Endometrial microvascular endothelial cells (primary cell): Measurements from ENCODE around the gene PIEZO1. TPM values are rescaled to one million over a fixed set of nuclear protein-coding genes. Genes with fewer than 3 reads are reported as not detected.

Experiments used
- in situ Hi-C: cut with HindIII; loops from 2 replicates; pipeline ENCODE4 v1.10.0; 2017; ENCODE audit warnings: low sequenced_read_pairs, low pct_unique_long_range_greater_than_20kb; ENCODE audit errors: inconsistent ontology term
- total RNA-seq: library from RNA; depleted of rRNA; stranded (reverse); fragments of >200 nt; gene quantifications from one replicate; pipeline ENCODE4 v1.2.3, GENCODE V29; 2015; ENCODE audit errors: inconsistent ontology term

The PIEZO1 gene
- total RNA-seq, 1 donor from 2014 or later = 383 TPM

DNA sequence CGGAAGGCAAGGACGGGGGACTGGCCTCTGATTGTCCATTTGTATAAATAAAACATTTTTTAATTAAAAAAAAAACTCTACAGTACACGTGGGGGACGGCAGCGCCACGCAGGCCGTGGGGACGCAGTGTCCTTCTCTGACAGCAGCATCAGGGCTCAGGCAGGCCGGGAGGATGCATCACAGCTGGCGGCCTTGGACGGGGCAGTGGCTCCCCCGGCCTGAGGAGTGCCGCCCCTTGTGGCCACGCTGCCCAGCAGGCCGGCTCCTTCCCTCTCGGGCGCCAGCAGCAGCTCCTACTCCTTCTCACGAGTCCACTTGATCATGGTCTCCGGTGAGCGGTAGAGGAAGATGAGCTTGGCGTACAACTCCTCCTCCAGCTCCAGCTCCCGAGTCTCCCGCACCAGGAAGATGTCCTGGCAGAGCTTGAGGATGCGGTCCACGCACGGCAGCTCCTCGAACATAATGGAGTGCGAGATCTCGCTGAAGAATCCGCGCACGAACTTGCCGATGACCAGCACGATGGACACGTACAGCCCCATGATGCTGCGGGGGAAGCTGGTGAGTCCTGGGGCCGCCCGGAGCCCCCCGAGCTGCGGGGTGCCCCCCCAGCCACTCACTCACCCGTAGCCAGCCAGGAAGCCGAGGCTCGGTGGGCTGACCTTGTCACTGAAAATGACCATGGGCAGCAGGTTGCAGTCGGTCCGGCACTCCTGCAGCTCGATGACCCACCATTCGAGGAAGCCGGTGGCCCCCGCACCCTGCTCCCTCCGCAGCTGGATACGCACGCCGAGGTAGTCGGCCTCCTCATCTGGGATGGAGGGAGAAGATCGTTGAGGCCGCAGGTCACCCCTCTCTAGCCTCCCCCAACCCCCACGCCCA, 69.5 kb downstream of the PIEZO1 start:
- in situ Hi-C loops = no loop called here

DNA sequence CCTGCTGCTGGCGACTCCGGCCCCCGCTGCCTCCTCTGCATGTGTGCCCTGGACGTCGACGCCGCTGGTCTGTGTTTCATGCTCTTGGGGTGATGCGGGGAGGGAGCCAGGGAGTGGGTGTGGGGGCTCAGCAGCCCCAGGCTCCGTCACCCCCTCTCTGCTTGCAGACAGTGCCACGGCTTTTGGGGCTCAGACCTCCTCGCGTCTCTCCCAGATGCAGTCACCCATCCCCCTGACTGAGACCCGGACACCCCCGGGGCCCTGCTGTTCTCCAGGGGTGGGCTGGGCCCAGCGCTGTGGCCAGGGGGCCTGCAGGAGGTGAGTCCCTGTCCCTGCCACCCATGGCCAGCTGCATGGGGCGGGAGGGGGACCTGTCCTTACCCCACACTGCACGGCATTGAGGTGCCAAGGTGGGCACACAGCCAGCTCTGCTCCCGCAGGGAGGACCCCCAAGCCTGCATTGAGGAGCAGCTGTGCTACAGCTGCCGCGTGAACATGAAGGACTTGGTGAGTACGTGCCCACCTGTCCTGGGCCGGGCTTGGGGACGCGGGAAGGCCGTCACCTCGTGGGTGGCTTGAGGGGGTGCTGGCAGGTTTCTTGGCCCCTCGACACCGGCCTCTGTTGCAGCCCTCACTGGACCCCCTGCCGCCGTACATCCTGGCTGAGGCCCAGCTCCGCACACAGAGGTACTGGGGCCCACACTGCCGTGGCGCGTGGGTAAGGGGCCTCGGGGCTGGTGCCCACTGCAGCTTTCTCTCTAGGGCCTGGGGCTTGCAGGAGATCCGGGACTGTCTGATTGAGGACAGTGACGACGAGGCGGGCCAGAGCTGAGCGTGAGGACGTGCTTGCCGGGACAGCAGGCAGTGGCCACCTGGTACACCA, 70.4 kb downstream of the PIEZO1 start:
- in situ Hi-C loops = no loop called here

DNA sequence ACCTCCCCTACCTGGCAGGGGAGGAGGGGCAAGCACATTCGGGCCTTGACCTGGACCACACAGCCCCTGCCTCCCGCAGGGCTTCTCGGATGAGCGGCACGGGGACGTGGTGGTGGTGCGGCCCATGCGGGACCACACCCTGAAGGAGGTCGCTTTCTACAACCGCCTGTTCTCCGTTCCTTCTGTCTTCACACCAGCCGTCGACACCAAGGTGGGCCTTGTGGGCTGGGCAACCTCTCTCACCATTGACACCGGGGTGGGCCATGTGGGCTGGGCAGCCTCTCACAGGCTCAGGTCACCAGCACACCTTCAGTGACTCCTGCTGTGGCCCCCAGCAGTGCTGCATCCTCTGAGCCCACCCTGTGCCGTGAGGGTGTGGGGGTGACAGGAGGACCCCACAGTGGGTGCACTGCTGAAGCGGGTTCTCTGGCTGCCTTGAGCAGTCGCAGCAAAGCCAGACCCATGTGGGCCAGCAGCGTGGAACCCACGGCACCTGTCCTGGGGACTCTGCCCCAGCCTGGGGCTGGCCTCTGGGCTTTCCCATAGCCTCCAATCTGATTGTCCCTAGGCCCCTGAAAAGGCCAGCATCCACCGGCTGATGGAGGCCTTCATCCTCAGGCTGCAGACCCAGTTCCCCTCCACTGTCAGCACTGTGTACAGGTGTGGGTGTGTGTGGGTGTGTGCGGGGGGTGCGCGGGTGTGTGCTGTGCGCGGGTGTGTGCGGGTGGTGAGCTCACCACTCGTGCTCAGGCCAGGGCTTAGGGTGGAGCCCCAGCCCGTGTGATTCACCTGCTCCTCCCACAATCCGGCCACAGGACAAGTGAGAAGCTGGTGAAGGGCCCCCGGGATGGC, 71.2 kb downstream of the PIEZO1 start:
- in situ Hi-C loops = no loop called here

DNA sequence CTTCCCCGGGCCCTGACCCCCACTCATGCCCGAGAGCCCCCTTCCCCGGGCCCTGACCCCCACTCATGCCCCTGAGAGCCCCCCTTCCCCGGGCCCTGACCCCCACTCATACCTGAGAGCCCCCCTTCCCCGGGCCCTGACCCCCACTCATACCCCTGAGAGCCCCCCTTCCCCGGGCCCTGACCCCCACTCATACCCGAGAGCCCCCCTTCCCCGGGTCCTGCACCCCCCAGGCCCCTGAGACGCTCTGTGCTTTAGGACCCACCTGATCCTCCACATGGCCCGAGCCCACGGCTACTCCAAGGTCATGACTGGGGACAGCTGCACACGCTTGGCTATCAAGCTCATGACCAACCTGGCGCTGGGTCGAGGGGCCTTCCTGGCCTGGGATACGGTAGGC, 72.0 kb downstream of the PIEZO1 start:
- in situ Hi-C loops = no loop called here

DNA sequence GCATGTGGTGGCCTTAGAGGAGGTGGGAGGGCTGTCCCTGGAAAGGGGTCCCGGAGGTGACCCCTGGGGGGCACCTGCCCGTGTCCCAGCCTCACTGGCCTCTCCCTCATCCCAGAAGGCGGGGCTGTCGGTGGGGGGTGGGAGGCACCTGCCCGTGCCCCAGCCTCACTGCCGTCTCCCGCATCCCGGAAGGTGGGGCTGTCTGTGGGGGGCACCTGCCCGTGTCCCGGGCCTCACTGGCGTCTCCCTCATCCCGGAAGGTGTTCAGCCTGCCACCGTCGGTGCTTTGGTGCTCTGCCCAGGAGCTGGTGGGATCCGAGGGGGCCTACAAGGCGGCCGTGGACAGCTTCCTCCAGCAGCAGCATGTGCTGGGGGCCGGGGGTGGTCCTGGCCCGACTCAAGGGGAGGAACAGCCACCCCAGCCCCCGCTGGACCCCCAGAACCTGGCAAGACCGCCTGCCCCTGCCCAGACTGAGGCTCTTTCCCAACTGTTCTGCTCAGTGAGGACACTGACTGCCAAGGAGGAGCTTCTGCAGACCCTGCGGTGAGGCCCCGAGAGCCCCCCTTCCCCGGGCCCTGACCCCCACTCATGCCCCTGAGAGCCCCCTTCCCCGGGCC, 72.5 kb downstream of the PIEZO1 start:
- in situ Hi-C loops = no loop called here

DNA sequence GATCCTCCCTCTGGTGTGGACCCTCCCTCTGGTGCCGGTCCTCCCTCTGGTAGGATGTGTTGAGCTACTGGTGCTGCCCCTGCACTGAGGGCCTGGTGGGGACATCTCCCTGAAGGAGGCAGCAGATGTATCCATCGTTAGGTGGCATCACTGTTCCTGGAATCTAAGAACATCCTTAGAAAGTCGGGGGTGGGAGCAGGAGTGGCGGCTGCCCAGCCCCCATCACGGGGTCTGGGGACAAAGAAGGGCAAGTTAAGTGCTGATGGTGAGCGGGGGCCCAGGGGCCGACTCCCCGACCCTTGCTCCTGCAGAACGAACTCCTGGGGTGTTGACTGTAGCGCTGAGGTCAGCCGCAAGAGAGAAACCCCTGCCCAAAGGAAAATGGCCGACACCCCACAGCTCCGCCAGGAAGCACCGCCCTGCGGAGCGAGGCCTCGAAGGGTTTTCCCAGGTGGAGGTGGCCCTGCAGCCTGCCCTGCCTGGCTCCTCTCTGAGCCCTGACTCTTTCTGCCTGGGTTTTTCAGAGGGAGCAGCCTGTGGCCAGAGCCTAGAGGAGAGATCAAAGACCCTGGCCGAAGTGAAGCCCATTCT, 73.2 kb downstream of the PIEZO1 start:
- in situ Hi-C loops = no loop called here

DNA sequence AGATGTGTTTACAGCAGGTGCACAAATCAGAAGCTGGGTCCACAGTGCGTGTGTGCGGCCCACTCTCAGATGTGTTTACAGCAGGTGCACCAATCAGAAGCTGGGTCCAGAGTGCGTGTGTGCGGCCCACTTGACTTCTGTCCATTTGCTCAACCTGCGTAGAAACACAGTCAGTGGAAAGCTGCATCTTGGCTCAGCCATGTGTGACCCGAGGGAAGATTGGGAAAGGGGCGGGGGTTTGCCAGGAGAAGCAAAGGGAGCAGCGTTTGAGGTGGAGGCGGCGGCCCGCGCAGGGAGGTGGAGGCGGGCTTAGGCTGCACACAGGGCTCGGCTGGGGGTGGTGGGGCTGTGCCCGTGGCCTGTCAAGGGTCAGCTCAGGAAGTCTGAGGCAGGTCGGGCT, 74.5 kb downstream of the PIEZO1 start:
- in situ Hi-C loops = no loop called here

DNA sequence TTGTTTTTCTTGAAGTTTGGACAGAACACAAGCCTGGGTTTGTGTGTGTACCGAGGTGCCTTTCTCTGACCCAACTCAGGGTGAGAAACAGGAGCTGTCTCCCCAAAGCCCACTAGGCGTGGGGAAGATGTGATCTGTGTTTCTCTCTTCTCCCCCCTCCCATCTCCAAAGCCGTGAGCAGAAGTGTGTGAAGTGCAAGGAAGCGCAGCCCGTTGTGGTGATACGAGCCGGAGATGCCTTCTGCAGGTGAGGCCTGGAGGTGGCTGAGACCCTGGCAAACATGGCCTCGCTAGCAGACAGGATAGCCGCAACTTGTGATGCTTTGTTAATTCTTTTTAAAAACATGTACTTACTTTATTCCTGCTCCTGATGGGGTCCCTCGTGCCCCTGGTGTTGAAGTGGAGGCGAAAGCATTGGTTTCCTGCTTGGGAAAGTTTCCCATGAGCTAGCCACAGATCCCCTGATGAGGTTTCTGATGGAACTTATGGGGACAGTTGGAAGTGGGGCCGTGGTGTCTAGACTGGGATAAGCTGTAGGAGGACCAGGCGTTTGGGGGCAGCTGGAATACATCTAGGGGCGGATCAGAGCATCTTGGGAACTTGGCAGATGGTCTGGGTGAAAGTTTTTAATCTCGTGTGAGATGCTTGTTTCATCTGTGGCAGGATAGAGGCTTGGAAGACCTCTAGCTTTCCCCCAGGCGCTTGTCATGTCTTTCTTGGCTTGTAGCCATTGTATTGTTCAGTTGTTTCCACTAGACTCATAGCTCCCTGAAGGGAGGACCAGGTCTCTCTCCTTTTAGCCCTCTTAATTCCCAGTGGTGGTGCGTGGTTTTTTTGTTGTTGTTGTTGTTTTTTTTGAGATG, 77.8 kb downstream of the PIEZO1 start:
- in situ Hi-C loops = no loop called here

DNA sequence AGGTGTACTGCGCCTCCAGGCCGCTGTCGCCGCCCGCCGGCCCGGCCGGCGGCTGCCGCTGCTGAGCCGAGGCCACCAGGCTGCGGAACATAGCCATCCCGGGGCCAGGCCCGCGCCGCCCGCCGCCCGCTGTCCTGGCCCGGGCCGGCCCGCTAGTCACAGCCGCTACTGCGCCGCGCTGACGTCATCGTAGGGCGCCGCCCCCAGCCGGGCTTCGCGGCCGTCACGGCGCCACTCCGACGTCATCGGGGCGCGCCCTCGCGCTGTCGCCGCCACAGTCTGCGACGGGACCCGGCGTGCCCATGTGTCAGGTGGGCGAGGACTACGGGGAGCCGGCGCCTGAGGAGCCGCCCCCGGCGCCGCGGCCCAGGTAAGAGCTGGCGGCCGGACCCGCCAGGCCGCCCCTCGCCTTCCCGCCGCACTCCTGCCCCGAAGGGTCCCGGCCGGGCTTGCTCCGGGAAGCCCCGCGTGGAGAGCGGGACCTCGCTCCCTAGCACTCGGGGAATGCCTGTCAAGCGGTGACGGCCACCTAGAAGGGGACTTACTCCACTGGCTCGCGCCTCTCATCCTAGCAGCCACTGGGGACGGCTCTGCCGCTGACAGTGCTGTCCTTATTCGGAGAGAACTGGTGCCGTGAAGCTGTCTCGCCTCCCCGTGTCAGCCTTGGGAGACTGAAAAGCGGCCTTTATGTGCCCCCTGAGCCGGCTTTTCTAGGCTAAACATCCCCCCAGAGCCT, 78.6 kb downstream of the PIEZO1 start, which contains the start of the genes CTU2 and RNF166:
TSS of gene CTU2 (plus strand) at position 275 of the 736 bp plus-strand sequence. CDS start at position 303, 28 bp downstream.
TSS of gene RNF166 (minus strand) at position 180 of the 736 bp plus-strand sequence. CDS start at position 97, 83 bp downstream.
- in situ Hi-C loops = no loop called here

DNA sequence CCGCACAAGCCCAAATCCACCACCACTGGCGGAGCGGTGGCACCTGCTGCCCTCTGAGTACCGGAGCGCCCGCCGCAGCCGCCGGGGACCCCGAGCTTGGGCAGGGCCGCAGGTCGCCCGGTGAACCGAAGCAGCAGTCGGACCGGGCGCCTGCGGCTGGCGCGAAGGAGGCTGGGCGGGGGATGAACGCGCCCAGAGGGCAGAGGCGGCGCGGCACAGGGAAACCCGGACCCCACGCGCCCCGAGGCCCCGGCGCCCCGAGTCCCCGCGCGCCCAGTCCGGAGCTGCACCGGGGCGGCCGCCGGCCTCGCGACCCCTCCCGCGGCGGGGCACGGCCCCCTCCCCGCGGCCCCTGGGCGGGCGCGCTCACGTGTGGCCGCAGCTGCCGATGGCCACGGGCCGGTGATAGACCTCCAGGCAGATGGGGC, 79.2 kb downstream of the PIEZO1 start:
- in situ Hi-C loops = no loop called here

DNA sequence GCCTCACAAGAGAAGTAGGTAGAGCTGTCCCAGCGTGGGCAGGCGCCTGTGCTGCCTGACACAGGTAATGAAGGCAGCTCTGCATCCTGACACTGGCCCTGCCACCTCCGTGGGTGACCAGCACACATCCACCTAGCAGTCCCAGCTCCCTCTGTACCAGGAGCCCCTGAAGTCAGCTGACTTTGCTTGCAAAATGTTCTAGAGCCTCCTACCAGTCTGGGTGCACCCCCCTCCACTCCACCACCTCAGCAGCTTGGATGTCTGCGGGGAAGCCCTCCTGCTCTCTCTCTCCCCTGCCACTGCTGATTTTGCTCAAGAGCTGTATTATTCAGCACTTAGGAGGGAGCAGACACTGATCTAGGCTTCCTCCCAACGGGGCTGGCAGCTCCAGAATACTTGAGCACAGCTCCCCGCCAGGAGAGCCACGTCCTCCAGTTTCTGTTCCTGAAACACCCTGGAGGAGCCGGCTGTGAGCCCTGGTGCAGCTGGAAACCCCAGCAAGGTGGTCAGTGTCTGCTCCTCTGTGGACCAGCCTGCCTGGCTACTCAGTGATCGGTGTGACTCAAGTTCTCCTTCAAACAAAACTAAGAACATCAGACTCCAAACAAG, 79.8 kb downstream of the PIEZO1 start:
- in situ Hi-C loops = no loop called here

DNA sequence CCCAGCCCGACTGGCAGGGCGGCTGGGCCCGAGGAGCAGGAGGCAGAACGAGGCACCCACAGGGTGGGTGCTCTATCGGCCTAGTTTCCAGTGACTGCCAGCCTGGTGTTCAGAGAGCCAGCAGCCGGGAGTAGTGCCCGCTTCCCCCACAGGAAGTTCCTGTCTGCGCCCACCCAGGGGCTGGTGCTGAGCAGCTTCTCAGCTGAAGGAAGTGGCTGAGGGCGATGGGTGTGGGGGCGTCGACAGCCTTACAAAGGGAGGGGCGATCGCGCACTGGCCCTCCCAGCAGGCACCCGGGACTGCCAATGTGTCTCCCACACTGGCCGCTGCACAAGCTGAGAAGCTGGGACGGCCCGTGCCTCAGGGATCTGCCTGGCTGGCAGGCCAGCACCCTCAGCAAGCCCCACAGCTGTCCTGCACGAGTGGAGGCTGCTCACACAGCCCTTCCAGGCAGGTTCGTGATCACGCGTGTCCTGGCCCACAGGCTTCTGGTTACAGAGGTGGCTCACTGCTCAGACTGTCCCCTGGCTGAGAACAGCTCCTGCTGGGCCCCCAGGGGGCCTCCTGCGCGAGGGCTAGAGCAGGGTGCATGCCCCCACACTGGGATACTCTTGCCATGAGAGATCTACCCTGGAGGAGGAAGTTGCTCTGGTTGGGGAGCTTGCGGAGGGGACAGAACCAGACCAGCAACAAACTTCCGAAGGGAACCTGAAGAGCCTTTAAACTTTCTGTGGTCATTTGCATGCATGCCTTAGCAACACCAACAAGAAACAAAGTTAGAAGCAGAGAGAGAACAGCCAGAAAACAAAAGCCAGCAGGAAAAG, 81.3 kb downstream of the PIEZO1 start:
- in situ Hi-C loops = no loop called here

DNA sequence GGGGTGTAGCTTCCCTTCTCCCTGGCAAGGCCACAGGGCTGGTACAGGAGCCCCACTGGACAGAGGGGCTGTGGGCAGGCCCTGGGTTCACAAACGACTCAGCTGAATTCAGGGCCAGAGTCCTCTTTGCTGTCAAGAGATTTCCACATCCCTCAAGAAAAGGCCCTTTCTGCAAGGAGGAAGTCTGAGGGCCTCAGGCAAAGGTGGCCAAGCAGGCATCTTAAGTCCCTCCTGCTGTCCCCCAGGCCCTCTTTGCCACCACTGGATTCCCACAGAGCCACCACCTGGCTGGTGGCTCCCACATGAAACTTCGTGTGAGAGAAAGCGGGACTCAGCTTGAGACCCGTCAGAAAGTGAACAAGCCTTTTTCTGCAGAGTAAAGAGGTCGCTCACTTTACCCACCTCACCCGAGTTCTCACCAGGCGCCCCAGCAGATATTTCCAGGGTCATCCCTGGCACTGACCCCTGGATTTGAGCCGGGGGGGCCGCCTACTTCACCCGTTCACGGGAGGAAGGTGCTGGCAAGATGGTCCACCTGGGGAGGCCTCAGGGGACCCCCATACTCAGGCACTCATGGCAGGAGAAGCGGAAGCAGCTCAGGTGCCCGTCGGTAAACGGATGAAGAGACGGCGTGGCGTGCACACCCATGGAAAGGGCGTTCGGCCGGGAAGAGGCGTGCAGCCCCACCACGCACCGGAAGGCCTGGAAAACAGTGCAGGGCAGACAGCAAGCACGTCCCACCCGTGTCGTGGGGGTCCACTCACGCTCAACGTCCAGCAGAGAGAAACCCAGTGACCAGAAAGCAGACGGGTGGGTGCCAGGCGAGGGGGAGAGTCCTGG, 82.4 kb downstream of the PIEZO1 start:
- in situ Hi-C loops = no loop called here

DNA sequence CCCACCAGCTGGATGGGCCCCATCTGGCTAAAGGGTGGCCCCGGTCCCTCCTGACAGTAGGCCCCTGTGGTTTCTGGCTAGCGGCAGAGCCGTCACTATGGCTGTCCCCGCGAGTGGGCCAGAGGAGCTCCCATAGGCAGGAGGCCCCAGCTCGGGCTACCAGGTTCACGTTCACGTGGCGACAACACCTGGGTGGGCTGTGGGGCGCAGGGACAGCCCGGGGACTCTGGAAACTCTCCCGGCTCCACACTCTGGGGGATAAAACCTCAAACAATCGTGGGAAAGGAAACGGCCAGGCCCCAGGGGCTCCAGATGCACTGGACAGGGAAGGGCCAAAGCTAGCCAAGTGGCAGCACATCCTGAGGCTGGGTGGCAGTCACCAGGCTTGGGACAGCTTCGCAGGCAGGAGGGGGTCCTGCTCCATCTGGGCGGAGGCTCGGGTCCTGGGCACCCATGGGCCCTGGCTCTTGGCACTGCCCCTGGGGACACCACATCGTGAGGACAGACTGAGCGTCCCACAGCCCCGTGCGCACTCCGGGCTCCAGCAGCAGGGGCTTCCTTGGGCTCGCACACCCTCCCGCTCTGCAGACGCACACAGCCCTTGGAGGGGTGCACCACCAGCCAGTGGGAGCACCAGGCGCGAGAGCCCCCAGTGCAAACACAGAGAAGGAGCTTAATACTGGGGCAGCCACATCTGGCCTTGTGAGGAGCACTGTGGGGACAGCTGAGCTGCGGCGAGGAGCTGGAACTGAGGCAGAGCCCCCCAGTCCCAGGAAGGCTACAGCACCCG, 83.2 kb downstream of the PIEZO1 start:
- in situ Hi-C loops = no loop called here
